Measurements from ENCODE around the gene ECT2.

DNA sequence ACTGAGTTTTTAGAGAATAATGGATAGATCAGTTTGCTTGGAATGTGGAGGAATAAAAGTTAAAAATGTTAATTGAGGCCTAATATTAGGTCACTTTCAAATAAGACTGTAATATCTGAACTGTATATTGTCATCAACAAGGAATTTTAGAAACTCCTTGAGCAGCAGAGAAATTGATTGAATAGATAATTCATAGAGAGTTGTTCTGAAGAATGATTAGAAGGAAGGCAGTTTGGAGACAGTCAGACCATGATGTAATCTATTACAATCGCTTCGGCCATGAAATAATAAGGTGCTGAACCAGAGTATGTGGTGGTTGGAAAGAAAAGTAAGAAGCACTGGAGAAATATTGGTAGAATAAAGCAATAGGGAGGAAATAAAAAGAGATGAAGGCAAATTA lies 15.7 kb downstream of the ECT2 start:
- TF ChIP-seq, protein P1, sequence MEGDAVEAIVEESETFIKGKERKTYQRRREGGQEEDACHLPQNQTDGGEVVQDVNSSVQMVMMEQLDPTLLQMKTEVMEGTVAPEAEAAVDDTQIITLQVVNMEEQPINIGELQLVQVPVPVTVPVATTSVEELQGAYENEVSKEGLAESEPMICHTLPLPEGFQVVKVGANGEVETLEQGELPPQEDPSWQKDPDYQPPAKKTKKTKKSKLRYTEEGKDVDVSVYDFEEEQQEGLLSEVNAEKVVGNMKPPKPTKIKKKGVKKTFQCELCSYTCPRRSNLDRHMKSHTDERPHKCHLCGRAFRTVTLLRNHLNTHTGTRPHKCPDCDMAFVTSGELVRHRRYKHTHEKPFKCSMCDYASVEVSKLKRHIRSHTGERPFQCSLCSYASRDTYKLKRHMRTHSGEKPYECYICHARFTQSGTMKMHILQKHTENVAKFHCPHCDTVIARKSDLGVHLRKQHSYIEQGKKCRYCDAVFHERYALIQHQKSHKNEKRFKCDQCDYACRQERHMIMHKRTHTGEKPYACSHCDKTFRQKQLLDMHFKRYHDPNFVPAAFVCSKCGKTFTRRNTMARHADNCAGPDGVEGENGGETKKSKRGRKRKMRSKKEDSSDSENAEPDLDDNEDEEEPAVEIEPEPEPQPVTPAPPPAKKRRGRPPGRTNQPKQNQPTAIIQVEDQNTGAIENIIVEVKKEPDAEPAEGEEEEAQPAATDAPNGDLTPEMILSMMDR (IDR thresholded peaks at IDR 0.05), result no peak
- TF ChIP-seq POLR2A (IDR thresholded peaks at IDR 0.05) (no peak), EP300 (IDR thresholded peaks at IDR 0.05) (no peak)

Data from ovary (tissue), 3 donors.